GM12875 (cell line): ENCODE results near the gene UFD1.

Experiments used
- H3K4me3 ChIP-seq: one replicate; pipeline ENCODE4 v1.5.1; 2011; ENCODE audit warnings: low read depth, low read length, control low read depth
- CTCF ChIP-seq: IDR thresholded peaks from 2 replicates; pipeline ENCODE4 v1.5.1; 2011; ENCODE audit warnings: low read depth, mild to moderate bottlenecking, control low read depth, inconsistent platforms, low read length, moderate library complexity, borderline replicate concordance; ENCODE audit not compliant: insufficient read depth

UFD1 gene

GRCh38 chr22:19520007-19520406, 41.0 kb upstream of the UFD1 start:
- TF ChIP-seq CTCF = no peak
- no peak overlapping the region for H3K4me3 ChIP-seq

DNA sequence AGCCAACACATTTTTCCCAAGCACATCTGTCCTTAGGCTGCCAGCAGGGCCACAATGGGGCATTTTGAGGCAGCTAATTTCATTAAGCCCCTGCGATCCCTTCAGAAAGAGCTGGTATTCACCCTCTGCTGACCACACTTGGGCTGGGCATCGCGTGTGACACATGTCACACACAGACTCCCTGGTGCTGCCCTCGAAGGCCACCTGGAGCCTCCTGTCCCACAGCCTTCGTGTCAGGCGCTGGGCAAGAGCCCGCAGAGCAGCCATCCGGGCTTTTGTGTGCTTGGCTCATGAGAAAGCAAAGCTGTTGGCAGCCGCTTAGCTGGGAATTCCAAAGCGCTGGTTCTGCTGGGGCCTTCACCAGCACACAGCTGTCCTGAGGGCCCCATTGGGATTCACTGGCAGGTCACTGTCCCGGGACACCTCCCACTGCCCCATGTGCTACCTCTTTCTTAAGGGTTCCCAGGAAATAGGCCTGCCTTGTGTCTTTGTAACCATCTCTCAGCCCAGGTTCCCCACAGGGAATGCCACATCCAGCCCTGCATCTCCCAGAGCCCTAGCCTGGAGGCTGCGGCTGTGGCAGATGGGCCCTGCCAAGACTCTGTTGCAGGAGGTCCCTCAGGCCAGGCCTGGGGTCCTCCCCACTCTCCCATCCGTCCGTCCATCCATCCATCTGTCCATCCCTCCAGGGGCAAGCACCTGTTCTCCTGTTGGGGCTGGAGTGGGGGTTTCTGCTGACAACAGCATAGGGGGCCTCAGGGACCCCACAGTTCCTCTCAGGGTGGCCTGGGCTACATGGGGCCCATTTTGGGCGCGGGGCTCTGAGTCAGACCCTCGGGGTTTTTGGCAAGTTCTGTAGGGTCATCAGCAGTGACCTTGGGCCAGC, 40.3 kb upstream of the UFD1 start:
- no peak for TF ChIP-seq CTCF
- H3K4me3 ChIP-seq = no peak overlapping the region

GRCh38 chr22:19518635-19519034, 39.6 kb upstream of the UFD1 start:
- H3K4me3 ChIP-seq = no peak overlapping the region
- no peak for TF ChIP-seq CTCF

- no peak for TF ChIP-seq CTCF
- no peak overlapping the region for H3K4me3 ChIP-seq
Observed at GRCh38 chr22:19517919-19518611, 39.1 kb upstream of the UFD1 start.

DNA sequence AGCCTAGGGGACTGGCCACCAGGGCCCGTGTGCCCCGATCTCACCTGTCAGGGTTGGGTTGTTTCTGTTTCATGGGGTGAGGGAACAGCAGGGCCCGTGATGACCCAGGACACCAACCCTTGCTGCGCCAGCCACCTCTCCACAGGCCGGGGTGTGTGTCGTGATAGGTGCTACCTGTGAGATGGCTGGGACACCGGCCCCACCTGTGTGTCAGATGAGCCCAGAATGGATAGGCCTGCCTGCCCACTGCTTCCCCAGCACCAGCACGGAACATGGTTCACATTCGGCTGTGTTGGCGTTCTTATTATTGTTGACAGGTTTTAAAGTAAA, 38.1 kb upstream of the UFD1 start:
- H3K4me3 ChIP-seq = no peak overlapping the region
- TF ChIP-seq CTCF = no peak

DNA sequence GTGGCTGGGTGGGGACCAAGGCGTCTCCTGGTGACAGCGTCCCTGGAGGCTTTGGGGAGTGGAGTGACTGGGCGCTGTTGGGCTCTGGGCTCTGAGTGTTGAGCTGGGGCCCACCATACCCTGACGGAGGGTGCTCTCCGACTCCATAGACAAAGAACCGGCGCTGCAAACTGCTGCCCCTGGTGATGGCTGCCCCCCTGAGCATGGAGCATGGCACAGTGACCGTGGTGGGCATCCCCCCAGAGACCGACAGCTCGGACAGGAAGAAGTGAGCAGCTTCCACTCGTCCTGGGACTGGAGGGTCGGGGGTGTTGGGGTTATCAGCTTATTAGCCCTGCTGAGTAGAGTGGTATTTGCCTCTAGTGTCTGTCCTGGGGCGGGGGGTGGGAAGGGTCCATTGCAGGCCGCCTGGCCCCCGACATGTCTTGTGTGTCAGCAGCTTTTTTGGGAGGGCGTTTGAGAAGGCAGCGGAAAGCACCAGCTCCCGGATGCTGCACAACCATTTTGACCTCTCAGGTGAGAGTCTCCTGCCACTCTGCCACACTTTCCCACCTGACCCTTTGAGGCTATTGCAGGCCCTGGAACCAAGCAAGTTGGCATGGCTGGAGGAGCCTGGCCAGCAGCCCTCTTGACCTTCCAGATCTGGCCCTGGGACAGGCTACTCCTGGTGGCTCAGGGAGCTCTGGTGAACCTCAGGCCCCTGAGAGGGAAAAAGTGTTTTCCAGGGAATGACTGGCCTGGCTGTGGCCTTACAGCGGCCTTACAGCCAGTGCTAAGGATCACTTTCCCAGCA, 37.6 kb upstream of the UFD1 start:
- no peak overlapping the region for H3K4me3 ChIP-seq
- no peak for TF ChIP-seq CTCF
